Measurements from ENCODE around the gene EID1.
"Not testable (repeated sequence)": the region's sequence is repeated elsewhere in the genome, so short reads cannot be mapped to it uniquely, and the experiment has no call there.

The EID1 gene
- 29.7 to 155 (median 81.7) reads per million in 18 experiments for total RNA-seq

- DNase-seq, result peak; percentile 97
These were observed at the start of gene EID1 for GRCh38 chr15:48877630-48878595. TSS of gene EID1 (plus strand) at chr15:48878134. CDS start at chr15:48878177, 43 bp downstream.

GRCh38 chr15:48828471-48828870 lies 49.5 kb upstream of the EID1 start:
- DNase-seq, result no peak

GRCh38 chr15:48828906-48829305 lies 49.0 kb upstream of the EID1 start:
- DNase-seq, result no peak

- no peak for DNase-seq
These were observed 45.3 kb upstream of the EID1 start for GRCh38 chr15:48832648-48833047.

- DNase-seq, result no peak
These were observed 44.3 kb upstream of the EID1 start for GRCh38 chr15:48833526-48834239.

- no peak for DNase-seq
These were observed 43.2 kb upstream of the EID1 start for GRCh38 chr15:48834756-48835155.

- DNase-seq, result no peak
These were observed 35.4 kb upstream of the EID1 start for GRCh38 chr15:48842501-48842900.

- no peak for DNase-seq
These were observed 32.8 kb upstream of the EID1 start for GRCh38 chr15:48845123-48845522.

- no peak for DNase-seq
These were observed 27.3 kb upstream of the EID1 start for GRCh38 chr15:48850648-48851047.

GRCh38 chr15:48851956-48852355 lies 26.0 kb upstream of the EID1 start:
- no peak for DNase-seq

- not testable (repeated sequence) for DNase-seq
These were observed 23.5 kb upstream of the EID1 start for GRCh38 chr15:48854434-48854833.

- DNase-seq, result no peak
These were observed 22.2 kb upstream of the EID1 start for GRCh38 chr15:48855501-48856440.

- no peak for DNase-seq
These were observed 21.0 kb upstream of the EID1 start for GRCh38 chr15:48856942-48857341.

- DNase-seq, result no peak
These were observed 19.5 kb upstream of the EID1 start for GRCh38 chr15:48858401-48858800.

GRCh38 chr15:48859426-48859825 lies 18.5 kb upstream of the EID1 start:
- DNase-seq, result no peak

- peak; percentile 63 to 64 for DNase-seq
These were observed 16.0 kb upstream of the EID1 start for GRCh38 chr15:48861813-48862431.

- peak; percentile 43 to 52 for DNase-seq
These were observed 15.2 kb upstream of the EID1 start for GRCh38 chr15:48862705-48863104.

- DNase-seq, result no peak
These were observed 12.4 kb upstream of the EID1 start for GRCh38 chr15:48865370-48866079.

GRCh38 chr15:48866141-48866563 lies 11.8 kb upstream of the EID1 start:
- DNase-seq, result no peak

GRCh38 chr15:48868023-48868422 lies 9.9 kb upstream of the EID1 start:
- no peak for DNase-seq

- DNase-seq, result no peak
These were observed 9.4 kb upstream of the EID1 start for GRCh38 chr15:48868536-48868935.

Measured in inflammatory macrophage (primary cell).